ENCODE measurements around the gene MIPEP. TPM values are rescaled to one million over a fixed set of nuclear protein-coding genes. Genes with fewer than 3 reads are reported as not detected.
"Not testable (repeated sequence)": the region's sequence is repeated elsewhere in the genome, so short reads cannot be mapped to it uniquely, and the experiment has no call there.

MIPEP gene
- total and polyA plus RNA-seq, 12 donors, result 13.9 to 28.6 (median 20.7) TPM

- WGBS, 4 donors, result 90 to 93% (median 92%) methylated on average over 8 of the region's 8 CpGs
- Histone ChIP-seq H3K4me1 (replicated peaks in 1 of 2) (no peaks in the 10 kb centered on the region), H3K27me3 (no peaks in the 10 kb centered on the region), H3K27ac (no peak overlapping the region), H3K4me3 (no peak overlapping the region), H3K36me3 (replicated peaks in 1 of 2) (no peaks in the 10 kb centered on the region), H3K9me3 (replicated peaks in 1 of 3) (no peaks in the 10 kb centered on the region)
- intact Hi-C loops (cut with DNase I), result no loop called here
- no peak for TF ChIP-seq POLR2A (IDR thresholded peaks at IDR 0.05)
- no peak for TF ChIP-seq CTCF (IDR thresholded peaks at IDR 0.05)
- DNase-seq, result no peak
Measured at GRCh38 chr13:23749288-23749873, 139.8 kb downstream of the MIPEP start.

GRCh38 chr13:23748109-23748990 is 140.8 kb downstream of the MIPEP start:
- Histone ChIP-seq H3K4me1 (replicated peaks in 1 of 2) (no peaks in the 10 kb centered on the region), H3K27ac (no peak overlapping the region), H3K36me3 (replicated peaks in 1 of 2) (no peaks in the 10 kb centered on the region), H3K4me3 (no peak overlapping the region), H3K27me3 (no peaks in the 10 kb centered on the region), H3K9me3 (replicated peaks in 1 of 3) (no peaks in the 10 kb centered on the region)
- no peak for TF ChIP-seq CTCF (IDR thresholded peaks at IDR 0.05)
- DNase-seq, result no peak
- WGBS, 4 donors, result 84 to 89% (median 85%) methylated on average over 7 of the region's 7 CpGs
- intact Hi-C loops (cut with DNase I), result no loop called here

GRCh38 chr13:23746141-23746540 is 143.1 kb downstream of the MIPEP start:
- DNase-seq; H3K4me1 ChIP-seq (replicated peaks in 1 of 2); intact Hi-C loops (cut with DNase I); H3K9me3 ChIP-seq (replicated peaks in 1 of 3); H3K4me3 ChIP-seq; H3K36me3 ChIP-seq (replicated peaks in 1 of 2); H3K27me3 ChIP-seq; H3K27ac ChIP-seq: not testable (repeated sequence)
- WGBS, 4 donors, result 92 to 100% (median 94%) methylated on average over 4 to 5 of the region's 5 CpGs

GRCh38 chr13:23744315-23744714 is 144.9 kb downstream of the MIPEP start:
- no peaks in the 10 kb centered on the region for H3K27me3 ChIP-seq
- no peaks in the 10 kb centered on the region for H3K36me3 ChIP-seq (replicated peaks in 1 of 2)
- no peak overlapping the region for H3K4me3 ChIP-seq
- no peak for DNase-seq
- no peak overlapping the region for H3K27ac ChIP-seq
- no peaks in the 10 kb centered on the region for H3K9me3 ChIP-seq (replicated peaks in 1 of 3)
- no peaks in the 10 kb centered on the region for H3K4me1 ChIP-seq (replicated peaks in 1 of 2)
- intact Hi-C loops (cut with DNase I), result no loop called here
- no peak for TF ChIP-seq CTCF (IDR thresholded peaks at IDR 0.05)
- no peak for TF ChIP-seq POLR2A (IDR thresholded peaks at IDR 0.05)

All from adrenal gland (tissue), 12 donors.